AG04450 (cell line): ENCODE measurements around the gene INSIG2. TPM values are rescaled to one million over a fixed set of nuclear protein-coding genes. Genes with fewer than 3 reads are reported as not detected.

Experiments
- CTCF ChIA-PET: fragments of 300-600, 350-600 bp; formaldehyde crosslinking; extraction: SDS; loops from one replicate; lab custom pipeline; 2022; ENCODE audit warnings: antibody characterized with exemption, inconsistent platforms; lab: Charles Lee
- POLR2A ChIA-PET: fragments of 350-600 bp; formaldehyde crosslinking; extraction: SDS; loops from one replicate; lab custom pipeline; 2021; ENCODE audit warnings: antibody characterized with exemption, inconsistent platforms; lab: Yijun Ruan, JAX
- DNase-seq: peaks from one replicate; pipeline ENCODE4 v3.0.0-alpha.2; 2011; ENCODE audit warnings: low read depth, low spot score
- H3K27ac ChIP-seq: one replicate; pipeline ENCODE4 v1.5.1; 2012; ENCODE audit warnings: low read depth, low read length, control low read depth
- H3K27me3 ChIP-seq: one replicate; pipeline ENCODE4 v1.6.0; 2012; ENCODE audit warnings: low read length; ENCODE audit not compliant: control insufficient read depth, insufficient read depth
- H3K4me3 ChIP-seq: 2 replicates; pipeline ENCODE4 v1.5.1; 2011; ENCODE audit warnings: mild to moderate bottlenecking, low read depth, low read length, control low read depth
- H3K9me3 ChIP-seq: 2 replicates; pipeline ENCODE4 v1.5.1; 2012; ENCODE audit warnings: low read length; ENCODE audit not compliant: control insufficient read depth, insufficient read depth
- CTCF ChIP-seq: IDR thresholded peaks from 2 replicates; pipeline ENCODE4 v1.5.1; 2011; ENCODE audit warnings: low read depth, low read length, control low read depth, inconsistent platforms
- polyA plus RNA-seq: library from polyadenylated mRNA; depleted of rRNA; stranded (reverse); fragments of >200 nt; gene quantifications from 2 replicates; pipeline ENCODE4 v1.2.3, GENCODE V29; 2011

Gene INSIG2
- polyA plus RNA-seq, 1 experiment, result 19.3 TPM

GRCh38 chr2:118112771-118113334 is 24.6 kb downstream of the INSIG2 start:
- H3K27me3 ChIP-seq, result no peaks in the 10 kb centered on the region
- H3K9me3 ChIP-seq, result no peaks in the 10 kb centered on the region
- CTCF ChIA-PET, result no interaction called here
- POLR2A ChIA-PET, result no interaction called here
- H3K4me3 ChIP-seq, result no peak overlapping the region
- no peak for DNase-seq
- no peak for TF ChIP-seq CTCF
- no peak overlapping the region for H3K27ac ChIP-seq

GRCh38 chr2:118114863-118115262 is 26.6 kb downstream of the INSIG2 start:
- H3K9me3 ChIP-seq, result no peaks in the 10 kb centered on the region
- no peak overlapping the region for H3K27ac ChIP-seq
- DNase-seq, result no peak
- no peaks in the 10 kb centered on the region for H3K27me3 ChIP-seq
- no peak overlapping the region for H3K4me3 ChIP-seq
- ChIA-PET CTCF (interaction anchor here (1.0 kb wide), 1 partner anchor 112 kb away, joined by 3 read pairs; no protein-coding TSS in a partner anchor), POLR2A (no interaction called here)
- no peak for TF ChIP-seq CTCF

- DNase-seq, result no peak
- ChIA-PET POLR2A (no interaction called here), CTCF (interaction anchor here (1.0 kb wide), 1 partner anchor 113 kb away, joined by 3 read pairs; no protein-coding TSS in a partner anchor)
- no peaks in the 10 kb centered on the region for H3K27me3 ChIP-seq
- H3K27ac ChIP-seq, result no peak overlapping the region
- no peak overlapping the region for H3K4me3 ChIP-seq
- H3K9me3 ChIP-seq, result no peaks in the 10 kb centered on the region
- TF ChIP-seq CTCF, result no peak
These were observed 27.5 kb downstream of the INSIG2 start for GRCh38 chr2:118115761-118116160.

GRCh38 chr2:118118479-118118878 is 30.2 kb downstream of the INSIG2 start:
- ChIA-PET POLR2A (no interaction called here), CTCF (no interaction called here)
- no peak overlapping the region for H3K27ac ChIP-seq
- no peak overlapping the region for H3K4me3 ChIP-seq
- H3K27me3 ChIP-seq, result no peaks in the 10 kb centered on the region
- no peak for DNase-seq
- H3K9me3 ChIP-seq, result no peaks in the 10 kb centered on the region
- TF ChIP-seq CTCF, result no peak

GRCh38 chr2:118119158-118119727 is 31.0 kb downstream of the INSIG2 start:
- POLR2A ChIA-PET, result no interaction called here
- H3K4me3 ChIP-seq, result no peak overlapping the region
- H3K9me3 ChIP-seq, result no peaks in the 10 kb centered on the region
- TF ChIP-seq CTCF, result no peak
- H3K27me3 ChIP-seq, result no peaks in the 10 kb centered on the region
- CTCF ChIA-PET, result no interaction called here
- DNase-seq, result no peak
- no peak overlapping the region for H3K27ac ChIP-seq
